Esophagus muscularis mucosa (tissue), 4 donors: Measurements from ENCODE around the gene COPG2. TPM values are rescaled to one million over a fixed set of nuclear protein-coding genes. Genes with fewer than 3 reads are reported as not detected.

Source experiments
- DNase-seq: peaks from one replicate; pipeline ENCODE4 v3.0.0-alpha.2; 2017; ENCODE audit errors: extremely low spot score
- H3K27ac ChIP-seq, 4 donors: fragments of 200-600 bp; sonication (generic); replicated peaks in 1 of 4; 1 replicate in 3 of 4; 2 replicates in 1 of 4; pipeline ENCODE4 v1.5.1; 2016 to 2019; ENCODE audit warnings: mild to moderate bottlenecking in 1 of 4
- H3K27me3 ChIP-seq, 4 donors: fragments of 200-600 bp; sonication (generic); one replicate each; pipeline versions ENCODE4 v1.5.1 to v1.6.0; 2016 to 2019
- H3K36me3 ChIP-seq, 4 donors: fragments of 200-600 bp; sonication (generic); one replicate each; pipeline ENCODE4 v1.5.1; 2016 to 2019
- H3K4me1 ChIP-seq, 4 donors: fragments of 200-600 bp; sonication (generic); one replicate each; pipeline ENCODE4 v1.5.1; 2016 to 2019
- H3K4me3 ChIP-seq, 4 donors: fragments of 200-600 bp; sonication (generic); 1 replicate in 2 of 4; 2 replicates in 2 of 4; pipeline ENCODE4 v1.5.1; 2016 to 2019; ENCODE audit warnings: mild to moderate bottlenecking in 4 of 4, moderate library complexity in 1 of 4
- H3K9me3 ChIP-seq, 4 donors: fragments of 200-600 bp; sonication (generic); 1 replicate in 3 of 4; 2 replicates in 1 of 4; pipeline ENCODE4 v1.5.1; 2016 to 2019
- EP300 ChIP-seq: sonication (generic); formaldehyde crosslinking; IDR thresholded peaks from one replicate; pipeline ENCODE4 v1.6.1; 2017; ENCODE audit warnings: antibody characterized with exemption
- POLR2A ChIP-seq: fragments of 450-650 bp; IDR thresholded peaks from one replicate; pipeline ENCODE4 v1.6.1; 2017; ENCODE audit warnings: antibody characterized with exemption, moderate library complexity, mild to moderate bottlenecking, low read depth
- POLR2AphosphoS5 ChIP-seq, 2 donors: sonication (generic); formaldehyde crosslinking; IDR thresholded peaks; one replicate each; pipeline ENCODE4 v1.6.1; 2017; ENCODE audit warnings: antibody characterized with exemption in 2 of 2
- WGBS: methylation state at CpG from one replicate; pipeline ENCODE4 v1.1.5; 2018; 5-methylcytosine and 5-hydroxymethylcytosine counted together
- intact Hi-C: fragments of 100-400 bp; cut with DNase I; formaldehyde crosslinking; loops from one replicate; pipeline ENCODE4 v1.15.1; 2023
- total RNA-seq, 4 donors: library from RNA; depleted of rRNA; stranded (reverse); fragments of >200 nt; gene quantifications; one replicate each; pipeline versions ENCODE4 v1.1.0 to v1.2.1, GENCODE V29; 2016
- TF ChIP-seq, protein P1 (sequence below), 3 experiments: fragments of 200-600 bp in 2 of 3; fragments of 450-650 bp in 1 of 3; sonication (generic) in 2 of 3; IDR thresholded peaks; one replicate each; pipeline ENCODE4 v1.5.1; 2017 to 2019; ENCODE audit warnings: antibody characterized with exemption in 3 of 3, mild to moderate bottlenecking in 2 of 3, moderate library complexity in 1 of 3

The COPG2 gene
- total RNA-seq, 4 donors from 2014 or later, result 9.6 to 11.9 (median 10.7) TPM

DNA sequence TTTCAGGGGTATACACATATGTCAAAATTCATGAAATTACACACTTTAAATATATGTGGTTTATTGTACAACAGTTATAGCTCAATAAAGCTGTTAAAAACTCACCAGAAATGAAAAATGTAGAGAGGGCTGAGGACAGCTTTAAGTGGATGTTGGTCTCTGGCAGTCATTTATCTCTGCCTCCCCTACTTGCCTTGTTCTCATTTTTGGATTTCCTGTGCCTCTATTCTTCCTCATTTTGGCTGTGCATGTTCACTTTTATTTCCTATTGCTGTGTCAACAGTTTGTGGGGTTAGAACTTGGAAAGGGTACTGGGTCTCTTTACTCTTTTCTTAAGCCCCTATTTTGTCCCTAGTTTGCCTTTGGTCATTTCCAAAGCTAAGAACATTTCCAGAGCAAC lies 195.3 kb downstream of the COPG2 start:
- Histone ChIP-seq H3K36me3 (no peaks in the 10 kb centered on the region), H3K4me1 (no peaks in the 10 kb centered on the region), H3K4me3 (no peak overlapping the region), H3K27ac (no peak overlapping the region), H3K9me3 (peaks cover 0 to 11% (median 3%) of the 10 kb centered on the region in 4 donors), H3K27me3 (no peaks in the 10 kb centered on the region)
- no peak for TF ChIP-seq POLR2A
- TF ChIP-seq EP300, result no peak
- TF ChIP-seq POLR2AphosphoS5 (IDR thresholded peaks at IDR 0.05), result no peak
- TF ChIP-seq, protein P1, sequence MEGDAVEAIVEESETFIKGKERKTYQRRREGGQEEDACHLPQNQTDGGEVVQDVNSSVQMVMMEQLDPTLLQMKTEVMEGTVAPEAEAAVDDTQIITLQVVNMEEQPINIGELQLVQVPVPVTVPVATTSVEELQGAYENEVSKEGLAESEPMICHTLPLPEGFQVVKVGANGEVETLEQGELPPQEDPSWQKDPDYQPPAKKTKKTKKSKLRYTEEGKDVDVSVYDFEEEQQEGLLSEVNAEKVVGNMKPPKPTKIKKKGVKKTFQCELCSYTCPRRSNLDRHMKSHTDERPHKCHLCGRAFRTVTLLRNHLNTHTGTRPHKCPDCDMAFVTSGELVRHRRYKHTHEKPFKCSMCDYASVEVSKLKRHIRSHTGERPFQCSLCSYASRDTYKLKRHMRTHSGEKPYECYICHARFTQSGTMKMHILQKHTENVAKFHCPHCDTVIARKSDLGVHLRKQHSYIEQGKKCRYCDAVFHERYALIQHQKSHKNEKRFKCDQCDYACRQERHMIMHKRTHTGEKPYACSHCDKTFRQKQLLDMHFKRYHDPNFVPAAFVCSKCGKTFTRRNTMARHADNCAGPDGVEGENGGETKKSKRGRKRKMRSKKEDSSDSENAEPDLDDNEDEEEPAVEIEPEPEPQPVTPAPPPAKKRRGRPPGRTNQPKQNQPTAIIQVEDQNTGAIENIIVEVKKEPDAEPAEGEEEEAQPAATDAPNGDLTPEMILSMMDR (IDR thresholded peaks at IDR 0.05), result no peak
- intact Hi-C loops, result no loop called here
- DNase-seq, result no peak

DNA sequence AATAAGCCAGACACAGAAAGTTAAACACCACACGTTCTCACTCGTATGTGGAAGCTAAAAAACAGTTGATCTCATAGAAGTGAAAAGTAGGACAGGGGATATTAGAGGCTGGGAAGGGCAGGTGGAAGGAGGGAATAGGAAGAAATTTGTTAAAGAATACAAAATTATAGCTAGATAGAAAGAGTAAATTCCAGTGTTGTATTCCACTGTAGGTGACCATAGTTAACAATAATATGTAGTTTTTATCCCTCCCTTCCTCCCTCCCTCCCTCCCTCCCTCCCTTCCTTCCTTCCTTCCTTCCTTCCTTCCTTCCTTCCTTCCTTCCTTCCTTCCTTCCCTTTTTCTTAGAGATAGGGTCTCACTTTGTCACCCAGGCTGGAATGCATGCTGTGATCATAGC lies 196.6 kb downstream of the COPG2 start:
- no peaks in the 10 kb centered on the region for H3K4me1 ChIP-seq
- TF ChIP-seq, protein P1 (IDR thresholded peaks at IDR 0.05), result no peak
- TF ChIP-seq EP300, result no peak
- TF ChIP-seq POLR2AphosphoS5 (IDR thresholded peaks at IDR 0.05), result no peak
- no peak for TF ChIP-seq POLR2A
- no peaks in the 10 kb centered on the region for H3K9me3 ChIP-seq
- WGBS, result 46% methylated on average over 2 of the region's 2 CpGs
- no peak overlapping the region for H3K4me3 ChIP-seq
- intact Hi-C loops, result no loop called here
- H3K27ac ChIP-seq, result no peak overlapping the region
- no peaks in the 10 kb centered on the region for H3K27me3 ChIP-seq
- H3K36me3 ChIP-seq, result no peaks in the 10 kb centered on the region
- DNase-seq, result no peak

DNA sequence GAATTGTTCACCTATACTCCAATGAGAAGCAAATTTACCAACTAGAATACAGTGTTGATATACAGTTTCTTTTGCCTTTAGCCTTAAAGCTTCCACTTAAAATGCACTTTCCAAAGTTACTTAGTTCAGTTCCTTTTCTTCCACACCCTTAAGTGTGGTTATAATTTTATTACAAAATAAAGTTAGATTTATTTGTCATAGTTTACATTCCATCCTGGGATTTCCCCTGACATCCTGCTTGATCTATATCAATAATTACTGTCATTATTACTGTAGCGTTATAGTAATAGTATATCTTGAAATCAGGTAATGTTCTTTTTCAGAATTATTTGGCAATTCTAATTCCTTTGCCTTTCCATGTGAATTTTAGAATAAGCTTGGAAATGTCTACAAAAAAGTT lies 199.9 kb downstream of the COPG2 start:
- intact Hi-C loops, result no loop called here
- DNase-seq, result no peak
- Histone ChIP-seq H3K4me1 (no peaks in the 10 kb centered on the region), H3K4me3 (no peak overlapping the region), H3K9me3 (peaks cover 0 to 5% (median 0%) of the 10 kb centered on the region in 4 donors), H3K27me3 (no peaks in the 10 kb centered on the region), H3K27ac (no peak overlapping the region), H3K36me3 (no peaks in the 10 kb centered on the region)
- TF ChIP-seq, protein P1 (IDR thresholded peaks at IDR 0.05), result no peak
- TF ChIP-seq POLR2AphosphoS5 (IDR thresholded peaks at IDR 0.05), result no peak
- no peak for TF ChIP-seq EP300
- TF ChIP-seq POLR2A, result no peak
- 85% methylated on average over 1 of the region's 1 CpG for WGBS

DNA sequence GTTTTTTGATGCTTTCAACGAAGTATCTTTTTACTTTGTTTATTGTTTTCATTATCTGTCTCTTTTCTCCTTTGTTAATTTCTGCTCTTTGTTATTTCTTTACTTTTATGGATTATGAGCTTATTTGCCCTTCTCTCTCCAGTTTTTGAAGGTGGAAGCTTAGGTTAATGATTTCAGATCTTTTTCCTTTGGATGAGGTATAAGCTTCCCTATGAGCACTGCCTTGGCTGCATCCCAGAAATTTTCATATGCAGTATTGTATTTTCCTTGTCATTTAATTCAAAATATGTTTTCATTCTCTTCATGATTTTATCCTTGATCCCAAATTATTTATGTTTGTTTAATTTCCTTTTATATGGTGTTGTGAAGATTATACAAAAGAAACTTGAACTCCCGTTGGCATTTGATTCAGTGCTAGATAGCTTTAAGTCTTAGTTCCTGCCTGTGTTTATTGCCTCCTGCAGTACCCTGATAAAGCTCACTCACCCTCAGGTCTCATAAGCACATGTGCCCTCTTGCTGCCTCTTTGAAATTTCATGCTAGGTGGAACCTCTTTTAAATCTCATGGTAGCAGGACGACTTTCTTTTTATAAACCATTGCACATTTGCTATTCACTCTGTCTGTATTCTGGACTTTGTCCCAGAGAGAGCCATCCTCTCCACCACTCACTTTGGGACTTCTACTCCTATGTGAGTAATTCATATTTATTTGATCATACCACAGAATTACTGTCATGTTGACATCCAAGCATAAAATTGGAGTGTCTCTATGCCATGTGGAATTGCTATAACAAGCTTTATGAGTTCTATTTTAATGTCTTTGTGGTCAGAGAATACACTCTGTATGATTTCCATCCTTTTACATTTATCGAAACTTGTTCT lies 204.8 kb downstream of the COPG2 start:
- no peaks in the 10 kb centered on the region for H3K36me3 ChIP-seq
- no peak overlapping the region for H3K27ac ChIP-seq
- no peaks in the 10 kb centered on the region for H3K27me3 ChIP-seq
- H3K4me3 ChIP-seq, result no peak overlapping the region
- WGBS, result 65% methylated on average over 4 of the region's 4 CpGs
- H3K4me1 ChIP-seq, result no peaks in the 10 kb centered on the region
- DNase-seq, result no peak
- peaks cover 0 to 15% (median 12%) of the 10 kb centered on the region in 4 donors for H3K9me3 ChIP-seq
- intact Hi-C loops, result no loop called here
- no peak for TF ChIP-seq POLR2A
- no peak for TF ChIP-seq EP300
- TF ChIP-seq POLR2AphosphoS5 (IDR thresholded peaks at IDR 0.05), result no peak
- TF ChIP-seq, protein P1 (IDR thresholded peaks at IDR 0.05), result no peak
